C1 segment of cervical spinal cord (tissue), 14 donors: ENCODE data around the gene FKBP11.

Source experiments
- DNase-seq, 14 donors: peaks; one replicate each; lab custom pipeline; 2025; lab: John Stamatoyannopoulos, UW

Gene FKBP11

DNA sequence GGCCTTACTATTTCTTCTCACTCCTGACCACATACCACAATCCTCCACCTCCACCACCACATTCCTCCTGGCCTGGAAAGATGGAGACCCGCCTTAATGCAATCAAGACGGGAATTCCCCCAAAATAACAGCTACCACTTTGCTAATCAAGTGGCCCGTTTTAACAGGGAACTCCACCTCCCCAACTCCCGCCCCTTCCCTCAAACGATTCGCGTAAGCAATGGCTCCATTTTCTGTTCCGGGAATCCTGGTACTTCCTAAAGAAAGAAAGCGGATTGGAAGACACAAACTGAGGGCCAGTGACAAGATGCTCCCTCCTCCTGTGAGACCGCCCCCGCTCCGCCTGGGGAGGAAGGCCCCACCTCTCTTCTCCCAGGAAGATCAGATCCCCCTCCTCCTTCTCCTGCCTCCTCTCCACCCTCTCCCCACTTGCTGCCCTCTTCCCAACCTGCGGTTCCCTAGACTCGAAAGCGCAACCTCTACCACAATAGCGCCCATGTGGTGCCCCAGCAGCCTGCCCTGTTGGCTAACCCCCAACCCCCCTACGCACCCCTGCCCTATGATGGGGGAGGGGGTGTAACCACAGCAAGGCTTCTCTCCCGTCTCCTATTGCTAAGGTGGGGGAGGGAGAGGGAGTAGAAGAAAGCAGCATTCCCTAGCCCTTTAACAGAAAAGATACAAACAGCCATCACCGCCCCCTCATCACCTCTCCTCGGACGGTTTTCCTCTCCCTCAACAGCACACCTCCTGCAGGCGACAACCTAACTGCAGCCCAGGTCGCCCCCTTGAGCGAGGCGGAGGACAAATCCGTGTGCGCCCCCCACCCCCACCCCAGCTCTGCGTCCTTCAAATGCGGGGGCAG lies 31.2 kb upstream of the FKBP11 start:
- DNase-seq = peak in 12 of 14 donors; percentile 25 to 85 (median 54)

DNA sequence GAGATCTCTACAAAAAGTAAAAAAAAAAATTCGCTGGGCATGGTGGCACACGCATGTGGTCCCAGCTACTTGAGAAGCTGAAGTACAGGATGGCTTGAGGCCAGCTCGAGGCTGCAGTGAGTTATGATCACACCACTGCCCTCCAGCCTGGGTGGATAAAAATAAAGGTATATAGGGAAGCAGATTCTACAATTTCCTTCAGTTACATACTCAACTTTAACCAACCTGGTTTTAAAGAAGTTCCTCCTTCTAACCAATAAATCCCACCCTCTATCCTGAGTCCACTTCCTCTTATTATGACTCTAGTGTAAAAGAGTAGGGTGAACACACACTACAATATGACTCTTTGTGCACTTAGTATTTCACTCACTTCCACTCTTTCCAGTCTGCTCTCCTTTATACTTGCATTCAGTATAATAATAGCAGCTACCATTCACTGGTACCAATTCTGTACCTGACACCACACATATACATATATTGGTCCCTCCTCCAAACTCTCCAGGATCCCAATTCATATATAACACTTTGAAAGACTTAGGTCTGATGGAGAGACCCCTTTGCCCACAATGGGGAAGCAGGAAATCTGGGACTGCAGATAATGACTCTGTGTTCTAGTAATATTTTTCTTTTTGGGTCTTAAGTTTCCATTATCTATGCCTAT lies 29.7 kb upstream of the FKBP11 start:
- no peak for DNase-seq

GRCh38 chr12:48954061-48954460 lies 28.8 kb upstream of the FKBP11 start:
- no peak for DNase-seq

GRCh38 chr12:48952691-48953090 lies 27.4 kb upstream of the FKBP11 start:
- no peak for DNase-seq

DNA sequence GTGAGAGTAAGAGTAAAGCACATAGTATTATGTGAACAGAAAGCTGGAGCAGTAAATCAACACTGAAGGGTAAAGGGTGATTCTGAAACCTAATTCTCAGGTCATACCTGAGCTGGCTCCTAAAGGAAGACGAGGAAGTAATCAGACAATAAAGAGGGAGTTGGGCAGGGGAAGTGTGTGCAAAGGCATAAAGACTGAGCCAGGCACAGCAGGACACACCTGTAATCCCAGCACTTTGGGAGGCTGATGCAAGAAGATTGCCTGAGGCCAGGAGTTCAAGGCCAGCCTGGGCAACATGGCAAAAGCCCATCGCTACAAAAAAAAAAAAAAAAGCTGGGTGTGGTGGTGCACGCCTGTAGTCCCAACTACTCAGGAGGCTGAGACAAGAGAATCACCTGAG lies 22.4 kb upstream of the FKBP11 start:
- DNase-seq = no peak

DNA sequence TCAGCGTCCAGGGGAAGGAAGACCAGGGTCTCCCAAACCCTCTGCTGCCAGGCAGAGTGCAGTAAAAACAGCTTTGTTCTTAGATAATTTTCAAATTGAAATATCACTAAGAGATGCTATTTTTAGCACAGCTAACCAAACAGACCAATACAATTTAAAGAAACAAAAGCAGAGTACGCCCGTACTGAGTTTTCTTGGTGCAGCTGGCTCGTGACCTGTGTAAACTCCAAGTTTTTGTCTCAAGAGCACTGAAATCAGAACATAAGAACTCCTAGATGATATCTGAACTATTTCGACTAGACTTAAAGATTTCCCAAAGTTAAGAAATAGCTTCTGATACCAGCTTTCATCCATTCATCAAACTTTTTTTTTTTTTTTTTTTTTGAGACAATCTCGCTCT lies 21.7 kb upstream of the FKBP11 start:
- no peak for DNase-seq

DNA sequence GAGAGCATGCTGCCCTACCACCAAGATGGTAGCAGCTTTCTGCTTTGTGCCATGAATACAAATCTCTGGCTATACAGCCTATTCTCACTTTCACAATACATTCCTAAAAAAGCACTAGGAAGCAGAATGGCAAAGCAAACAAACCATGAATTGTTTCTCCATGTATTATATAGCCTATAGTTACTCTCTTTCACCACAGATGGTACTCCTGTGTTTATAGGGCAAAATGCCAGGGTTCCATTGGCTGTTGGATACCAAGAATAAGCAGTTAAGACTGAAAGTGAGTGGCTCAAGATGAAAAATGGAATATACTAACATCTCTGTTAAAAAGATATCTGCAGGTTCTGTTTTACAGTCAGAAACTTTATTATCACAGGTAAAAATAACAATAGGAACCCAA lies 20.9 kb upstream of the FKBP11 start:
- DNase-seq = peak in 1 of 14 donors; percentile 59

DNA sequence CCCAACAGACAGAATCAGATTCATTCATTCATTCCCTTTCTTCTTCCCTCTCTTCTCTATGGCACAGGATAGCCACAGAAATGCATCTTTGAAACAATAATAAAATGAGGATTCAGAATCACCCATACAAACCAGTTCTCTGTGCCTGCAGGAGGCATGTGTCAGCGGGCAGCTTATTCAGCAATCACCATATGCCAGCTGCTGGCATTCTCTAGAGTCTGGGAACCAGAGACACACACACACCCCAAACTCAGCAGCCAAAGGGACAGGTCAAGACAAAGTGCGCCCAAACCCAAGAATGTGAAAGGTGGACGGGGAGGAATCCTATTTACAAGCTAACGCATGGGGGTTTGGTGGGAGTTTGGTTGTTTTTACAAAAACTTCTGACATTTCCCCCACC lies 17.9 kb upstream of the FKBP11 start:
- DNase-seq = peak in 1 of 14 donors; percentile 26

DNA sequence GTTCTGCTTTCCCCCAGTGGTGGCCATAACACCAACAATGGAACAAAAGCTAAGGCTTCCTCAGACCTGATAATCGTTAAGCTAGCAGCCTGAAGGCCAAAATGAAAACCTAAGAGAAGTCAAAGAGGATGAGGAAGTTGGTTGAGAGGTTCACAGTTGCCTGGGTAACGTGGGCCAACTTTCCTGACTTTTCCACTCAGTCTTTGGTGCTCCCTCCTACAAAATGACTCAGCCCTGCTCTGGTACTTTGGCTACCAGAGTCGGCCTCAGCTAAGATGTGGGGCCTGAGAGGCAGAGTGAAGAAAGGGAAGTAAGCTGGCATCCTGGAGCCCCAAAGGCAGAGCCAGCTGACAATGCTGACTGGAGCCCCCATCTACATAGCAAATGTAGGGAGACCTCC lies 14.9 kb upstream of the FKBP11 start:
- peak in 1 of 14 donors; percentile 8 for DNase-seq

- DNase-seq = no peak
Observed at GRCh38 chr12:48938805-48939204, 13.5 kb upstream of the FKBP11 start.

GRCh38 chr12:48937170-48937569 lies 11.9 kb upstream of the FKBP11 start:
- no peak for DNase-seq

- DNase-seq = peak in 11 of 14 donors; percentile 3 to 53 (median 18)
Observed at GRCh38 chr12:48936379-48936979, 11.2 kb upstream of the FKBP11 start.

GRCh38 chr12:48934312-48934706 lies 9.0 kb upstream of the FKBP11 start:
- no peak for DNase-seq

- DNase-seq = no peak
Observed at GRCh38 chr12:48933664-48934311, 8.5 kb upstream of the FKBP11 start.

GRCh38 chr12:48932878-48933277 lies 7.6 kb upstream of the FKBP11 start:
- no peak for DNase-seq

DNA sequence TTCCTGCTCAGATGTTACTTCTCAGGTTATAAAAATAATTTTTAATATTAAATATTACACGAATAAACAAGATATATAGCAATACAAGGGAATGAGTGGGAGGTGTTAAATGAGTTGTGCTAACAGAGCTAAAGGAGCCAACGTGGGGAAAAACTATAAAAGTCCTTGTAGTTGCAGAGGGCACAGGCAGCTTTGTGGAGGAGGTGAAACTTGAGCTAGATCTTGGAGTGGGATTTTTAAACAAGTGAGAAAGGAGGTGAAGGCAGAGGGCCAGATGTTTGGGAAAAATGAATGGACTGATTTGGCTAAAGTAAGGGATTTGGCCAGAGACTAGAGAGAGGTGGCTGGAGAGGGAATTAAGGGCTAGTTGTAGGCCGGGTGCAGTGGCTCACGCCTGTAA lies 5.2 kb upstream of the FKBP11 start:
- DNase-seq = no peak

DNA sequence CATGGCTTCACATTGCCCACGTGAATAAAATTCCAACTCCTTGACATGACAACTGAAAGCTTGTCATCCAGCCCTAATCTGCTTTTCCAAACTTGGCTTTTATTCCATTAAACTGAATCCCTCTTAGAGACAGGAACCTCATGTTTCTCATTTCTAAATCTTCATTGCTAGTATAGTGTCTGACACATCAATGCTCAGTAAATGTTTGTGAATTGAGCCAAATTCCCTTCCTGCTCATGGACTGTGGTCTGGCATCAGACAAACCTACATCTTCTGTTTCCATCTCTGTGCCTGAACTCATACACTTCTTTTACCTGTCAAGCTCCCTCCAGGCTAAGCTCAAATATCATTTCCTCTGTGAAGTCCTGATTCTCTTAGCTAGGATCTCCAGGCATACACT lies 4.3 kb upstream of the FKBP11 start:
- DNase-seq = no peak

DNA sequence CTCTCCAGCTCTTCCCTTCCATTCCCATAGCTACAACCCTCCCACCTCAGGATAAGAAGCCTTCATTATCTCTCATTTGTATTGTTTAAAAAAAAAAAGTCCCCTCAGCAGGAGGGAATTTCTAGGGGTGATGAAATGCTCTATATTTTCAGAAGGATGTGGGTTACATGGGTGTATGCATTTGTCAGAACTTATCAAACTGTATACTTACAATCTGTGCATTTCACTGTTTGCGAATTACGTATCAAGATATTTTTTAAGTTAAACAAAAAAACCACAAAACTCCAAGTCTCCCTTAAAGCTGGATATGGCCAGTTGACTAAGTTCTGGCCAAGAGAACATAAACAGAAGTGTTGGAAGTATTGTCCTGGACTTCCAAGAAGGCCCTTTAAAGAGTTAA lies 2.0 kb upstream of the FKBP11 start:
- no peak for DNase-seq

- DNase-seq = peak in 2 of 14 donors; percentile 14 to 15
Observed at GRCh38 chr12:48924617-48925303, 532 bp downstream of the FKBP11 start.

DNA sequence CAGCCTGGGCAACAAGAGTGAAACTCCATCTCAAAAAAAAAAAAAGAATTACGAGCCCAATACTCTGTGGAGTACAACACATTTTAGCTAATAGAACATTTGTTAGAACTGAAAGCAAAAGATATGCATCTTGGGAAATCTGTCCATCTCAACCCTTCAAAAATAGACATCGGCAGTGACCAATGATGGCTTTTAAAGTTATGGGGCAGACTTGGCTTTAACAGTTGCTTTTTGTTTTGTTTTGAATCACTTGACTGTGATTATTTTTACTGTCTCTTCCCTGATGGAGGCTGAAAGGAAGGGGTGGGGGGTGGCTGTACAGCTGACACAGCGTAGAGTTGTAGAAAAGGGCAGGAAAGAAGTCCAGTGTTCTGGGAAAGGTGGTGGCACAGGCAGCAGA lies 2.2 kb downstream of the FKBP11 start:
- DNase-seq = no peak

- DNase-seq = no peak
Observed at GRCh38 chr12:48917857-48918537, 7.3 kb downstream of the FKBP11 start.
